Subcutaneous adipose tissue (tissue), 4 donors: ENCODE data around the gene NTSR1. TPM values are rescaled to one million over a fixed set of nuclear protein-coding genes. Genes with fewer than 3 reads are reported as not detected.

Experiments used
- total RNA-seq, 4 donors: library from RNA; depleted of rRNA; stranded (reverse); fragments of >200 nt; gene quantifications; one replicate each; pipeline ENCODE4 v1.1.0, GENCODE V29; 2016
- TF ChIP-seq, protein P1 (sequence below): fragments of 450-650 bp; IDR thresholded peaks from one replicate; pipeline ENCODE4 v1.5.1; 2016; ENCODE audit warnings: low read depth, mild to moderate bottlenecking, control low read depth, antibody characterized with exemption, moderate library complexity

Gene NTSR1
- total RNA-seq, result under 1 TPM in 1 of 4 donors, not detected in 3; 0.16 TPM

DNA sequence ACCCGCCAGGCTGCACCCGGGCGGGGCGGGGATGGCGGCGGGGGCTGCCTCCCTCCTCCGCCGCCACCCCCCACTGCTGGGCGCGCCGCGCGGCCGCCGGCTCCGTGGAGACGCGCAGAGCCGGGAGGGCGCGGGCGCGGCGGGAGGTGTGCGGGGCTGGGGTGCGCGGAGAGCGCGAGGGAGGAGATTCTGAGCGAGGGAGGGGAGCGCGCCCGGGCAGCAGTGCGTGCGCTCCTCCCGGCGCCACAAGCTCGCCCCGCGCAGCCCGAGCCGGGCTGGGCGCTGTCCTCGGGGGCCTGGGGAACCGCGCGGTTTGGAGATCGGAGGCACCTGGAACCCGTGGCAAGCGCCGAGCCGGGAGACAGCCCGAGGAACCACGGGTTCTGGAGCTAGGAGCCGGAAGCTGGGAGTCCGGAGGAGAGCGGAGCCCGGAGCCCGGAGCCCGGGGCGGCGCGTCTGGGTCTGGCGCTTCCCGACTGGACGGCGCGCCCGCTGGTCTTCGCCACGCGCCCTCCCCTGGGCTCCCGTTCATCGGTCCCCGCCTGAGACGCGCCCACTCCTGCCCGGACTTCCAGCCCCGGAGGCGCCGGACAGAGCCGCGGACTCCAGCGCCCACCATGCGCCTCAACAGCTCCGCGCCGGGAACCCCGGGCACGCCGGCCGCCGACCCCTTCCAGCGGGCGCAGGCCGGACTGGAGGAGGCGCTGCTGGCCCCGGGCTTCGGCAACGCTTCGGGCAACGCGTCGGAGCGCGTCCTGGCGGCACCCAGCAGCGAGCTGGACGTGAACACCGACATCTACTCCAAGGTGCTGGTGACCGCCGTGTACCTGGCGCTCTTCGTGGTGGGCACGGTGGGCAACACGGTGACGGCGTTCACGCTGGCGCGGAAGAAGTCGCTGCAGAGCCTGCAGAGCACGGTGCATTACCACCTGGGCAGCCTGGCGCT, at the start of gene NTSR1:
Gene NTSR1 (plus strand): TSS at position 246 of the 946 bp plus-strand sequence. CDS start 372 bp downstream, at position 618.
- TF ChIP-seq, protein P1, sequence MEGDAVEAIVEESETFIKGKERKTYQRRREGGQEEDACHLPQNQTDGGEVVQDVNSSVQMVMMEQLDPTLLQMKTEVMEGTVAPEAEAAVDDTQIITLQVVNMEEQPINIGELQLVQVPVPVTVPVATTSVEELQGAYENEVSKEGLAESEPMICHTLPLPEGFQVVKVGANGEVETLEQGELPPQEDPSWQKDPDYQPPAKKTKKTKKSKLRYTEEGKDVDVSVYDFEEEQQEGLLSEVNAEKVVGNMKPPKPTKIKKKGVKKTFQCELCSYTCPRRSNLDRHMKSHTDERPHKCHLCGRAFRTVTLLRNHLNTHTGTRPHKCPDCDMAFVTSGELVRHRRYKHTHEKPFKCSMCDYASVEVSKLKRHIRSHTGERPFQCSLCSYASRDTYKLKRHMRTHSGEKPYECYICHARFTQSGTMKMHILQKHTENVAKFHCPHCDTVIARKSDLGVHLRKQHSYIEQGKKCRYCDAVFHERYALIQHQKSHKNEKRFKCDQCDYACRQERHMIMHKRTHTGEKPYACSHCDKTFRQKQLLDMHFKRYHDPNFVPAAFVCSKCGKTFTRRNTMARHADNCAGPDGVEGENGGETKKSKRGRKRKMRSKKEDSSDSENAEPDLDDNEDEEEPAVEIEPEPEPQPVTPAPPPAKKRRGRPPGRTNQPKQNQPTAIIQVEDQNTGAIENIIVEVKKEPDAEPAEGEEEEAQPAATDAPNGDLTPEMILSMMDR, result no peak

DNA sequence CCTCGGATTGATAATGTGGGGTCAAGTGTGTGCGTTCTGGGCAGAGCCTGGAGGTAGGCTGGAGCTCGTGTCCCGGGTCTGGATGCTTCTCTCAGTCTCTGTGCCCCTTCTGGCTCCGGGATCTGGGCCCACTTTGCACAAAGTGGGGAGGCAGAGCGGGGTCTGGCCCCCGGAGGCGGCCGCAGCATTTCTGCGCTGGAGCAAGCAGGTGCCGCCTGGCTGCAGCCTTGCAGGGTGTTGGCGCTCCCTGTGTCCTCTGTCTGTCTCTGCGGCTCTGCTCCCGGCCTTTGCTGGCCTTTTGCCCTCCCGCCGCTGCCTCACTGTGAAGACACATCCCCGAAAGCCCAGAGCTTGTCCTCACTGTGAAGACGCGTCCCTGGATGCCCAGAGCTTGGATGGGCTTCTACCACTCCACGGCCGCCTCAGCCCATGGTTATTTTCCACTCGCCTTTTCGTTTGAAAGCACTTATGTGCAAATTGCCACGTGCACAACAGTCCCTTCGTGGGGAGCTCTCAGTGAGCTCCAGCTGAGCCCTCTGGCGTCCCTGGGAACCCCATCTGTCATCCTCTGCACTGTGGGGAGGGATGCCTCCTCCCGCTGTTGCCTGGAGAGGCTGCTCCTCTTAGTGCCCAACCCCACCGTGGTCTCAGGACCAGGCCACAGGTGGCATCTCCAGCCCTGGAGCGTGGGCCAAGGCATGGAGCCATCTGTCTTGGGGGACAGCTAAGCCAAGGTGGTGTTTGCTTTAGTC, 49.0 kb upstream of the NTSR1 start:
- TF ChIP-seq, protein P1, result no peak

DNA sequence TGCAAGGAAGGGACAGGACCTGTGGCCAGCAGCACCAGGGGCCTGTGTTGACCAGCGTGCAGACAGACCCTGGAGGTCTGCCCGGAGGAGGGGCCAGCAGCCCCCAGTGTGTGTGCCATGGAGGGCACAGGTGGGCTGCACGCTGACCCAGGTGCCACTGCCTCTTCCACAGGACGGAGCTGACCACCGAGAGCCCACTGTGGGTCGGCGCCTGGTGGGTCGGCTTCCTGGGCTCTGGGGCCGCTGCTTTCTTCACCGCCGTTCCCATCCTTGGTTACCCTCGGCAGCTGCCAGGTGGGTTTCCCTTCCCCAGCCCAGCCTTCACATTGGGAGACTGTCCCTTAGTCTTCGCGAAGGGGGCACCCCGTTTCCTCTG, 48.4 kb upstream of the NTSR1 start:
- TF ChIP-seq, protein P1, result no peak

DNA sequence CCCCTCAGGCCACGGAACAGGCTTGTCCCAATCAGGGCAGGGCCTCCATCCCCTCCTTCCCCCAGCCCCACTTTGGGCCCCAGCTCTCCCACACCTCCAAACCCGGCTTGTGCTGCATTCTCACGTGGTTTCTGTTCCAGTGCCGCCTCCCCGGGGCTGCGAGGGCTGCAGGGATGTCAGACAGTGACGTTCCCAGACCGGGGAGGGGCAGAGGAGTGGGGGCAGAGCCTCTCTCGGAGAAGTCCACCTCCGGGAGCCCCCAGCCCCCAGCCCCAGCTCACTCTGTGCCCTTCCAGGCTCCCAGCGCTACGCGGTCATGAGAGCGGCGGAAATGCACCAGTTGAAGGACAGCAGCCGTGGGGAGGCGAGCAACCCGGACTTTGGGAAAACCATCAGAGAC, 47.9 kb upstream of the NTSR1 start:
- TF ChIP-seq, protein P1, result no peak

DNA sequence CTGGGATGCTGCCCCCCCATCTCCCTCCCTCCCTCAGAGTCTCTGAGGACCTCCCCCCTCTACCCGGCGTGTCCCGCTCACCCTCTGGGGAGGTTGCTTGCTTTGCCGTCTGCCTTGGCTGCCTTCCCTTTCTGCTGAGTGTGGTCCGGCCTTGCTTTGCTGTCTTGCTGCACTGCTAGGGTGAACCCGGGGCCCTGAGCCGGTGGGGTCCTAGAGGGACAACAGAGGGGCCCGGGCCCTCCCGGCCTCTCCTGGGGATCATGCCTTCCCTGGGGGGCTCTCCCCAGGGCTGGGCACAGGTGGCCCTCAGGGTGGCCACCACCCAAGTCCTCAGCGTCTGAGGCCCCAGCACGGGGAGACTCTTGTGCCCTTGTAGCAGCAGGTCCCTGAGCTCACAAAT, 47.0 kb upstream of the NTSR1 start:
- TF ChIP-seq, protein P1, result no peak

DNA sequence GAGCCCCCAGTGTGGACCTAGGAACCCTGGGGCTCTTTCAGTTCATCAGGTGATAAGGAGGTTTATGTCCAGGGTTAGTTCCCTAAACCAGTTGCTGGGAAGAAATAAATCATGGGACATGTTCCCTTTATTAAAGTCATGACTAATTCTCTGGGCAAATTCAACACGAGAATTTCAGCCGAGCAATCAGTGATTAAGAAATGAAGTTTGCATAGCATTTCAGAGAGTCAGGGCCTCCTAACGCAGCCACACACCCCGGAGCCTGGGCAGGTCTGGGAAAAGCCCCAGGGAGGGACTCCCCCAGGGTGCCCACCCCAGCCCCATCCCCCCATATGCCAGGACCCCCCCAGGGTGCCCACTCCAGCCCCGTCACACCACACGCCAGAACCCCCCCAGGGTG, 46.2 kb upstream of the NTSR1 start:
- TF ChIP-seq, protein P1, result no peak
